ENCODE results near the gene KRTAP2-2. TPM values are rescaled to one million over a fixed set of nuclear protein-coding genes. Genes with fewer than 3 reads are reported as not detected.
"Not testable (repeated sequence)": the region's sequence is repeated elsewhere in the genome, so short reads cannot be mapped to it uniquely, and the experiment has no call there.

KRTAP2-2 gene
- total RNA-seq, 1 donor from 2014 or later = not detected

GRCh38 chr17:41065829-41066624 is 11.0 kb upstream of the KRTAP2-2 start, which contains the start of gene KRTAP2-4:
KRTAP2-4 (minus strand) TSS chr17:41065879; CDS start chr17:41065845, 34 bp downstream.
- intact Hi-C loops (cut with DNase I) = no loop called here
- no peak for ATAC-seq (ENCODE audit: poor library complexity)

GRCh38 chr17:41065016-41065689 is 10.1 kb upstream of the KRTAP2-2 start:
- DNase-seq; ATAC-seq (ENCODE audit: poor library complexity); intact Hi-C loops (cut with DNase I): not testable (repeated sequence)

More at GRCh38 chr17:41065829-41066624, 11.0 kb upstream of the KRTAP2-2 start, which contains the start of gene KRTAP2-4:
- DNase-seq = no peak

GRCh38 chr17:41064301-41064700 is 9.3 kb upstream of the KRTAP2-2 start:
- DNase-seq (no peak), ATAC-seq (ENCODE audit: poor library complexity) (no peak)
- intact Hi-C loops (cut with DNase I) = no loop called here

GRCh38 chr17:41063449-41063848 is 8.4 kb upstream of the KRTAP2-2 start:
- intact Hi-C loops (cut with DNase I) = no loop called here
- ATAC-seq (ENCODE audit: poor library complexity) (no peak), DNase-seq (no peak)

- ATAC-seq (ENCODE audit: poor library complexity) (no peak), DNase-seq (no peak)
- intact Hi-C loops (cut with DNase I) = no loop called here
These were observed 6.9 kb upstream of the KRTAP2-2 start for GRCh38 chr17:41061964-41062363.

- DNase-seq (no peak), ATAC-seq (ENCODE audit: poor library complexity) (no peak)
- intact Hi-C loops (cut with DNase I) = no loop called here
These were observed 5.1 kb upstream of the KRTAP2-2 start, which contains the start of gene KRTAP2-3 for GRCh38 chr17:41060052-41060604. KRTAP2-3 (minus strand) TSS chr17:41060114; CDS start chr17:41060050, 64 bp downstream.

- intact Hi-C loops (cut with DNase I); ATAC-seq (ENCODE audit: poor library complexity); DNase-seq: not testable (repeated sequence)
These were observed 4.4 kb upstream of the KRTAP2-2 start for GRCh38 chr17:41059276-41060051.

GRCh38 chr17:41058741-41059140 is 3.7 kb upstream of the KRTAP2-2 start:
- ATAC-seq (ENCODE audit: poor library complexity) = no peak
- no peak for DNase-seq
- intact Hi-C loops (cut with DNase I) = no loop called here

- intact Hi-C loops (cut with DNase I) = no loop called here
- no peak for ATAC-seq (ENCODE audit: poor library complexity)
- no peak for DNase-seq
These were observed 2.5 kb upstream of the KRTAP2-2 start for GRCh38 chr17:41057547-41057946.

- ATAC-seq (ENCODE audit: poor library complexity); DNase-seq; intact Hi-C loops (cut with DNase I): not testable (repeated sequence)
These were observed 474 bp downstream of the KRTAP2-2 start for GRCh38 chr17:41054556-41054955.

- intact Hi-C loops (cut with DNase I) = no loop called here
These were observed 1.0 kb downstream of the KRTAP2-2 start for GRCh38 chr17:41054025-41054424.

GRCh38 chr17:41052566-41052965 is 2.5 kb downstream of the KRTAP2-2 start:
- intact Hi-C loops (cut with DNase I) = no loop called here
- DNase-seq (no peak), ATAC-seq (ENCODE audit: poor library complexity) (no peak)

More at GRCh38 chr17:41054025-41054424, 1.0 kb downstream of the KRTAP2-2 start:
- DNase-seq (no peak), ATAC-seq (ENCODE audit: poor library complexity) (no peak)

GRCh38 chr17:41049110-41049509 is 5.9 kb downstream of the KRTAP2-2 start:
- intact Hi-C loops (cut with DNase I) = no loop called here
- DNase-seq (no peak), ATAC-seq (ENCODE audit: poor library complexity) (no peak)

- intact Hi-C loops (cut with DNase I) = no loop called here
- no peak for DNase-seq
- ATAC-seq (ENCODE audit: poor library complexity) = no peak
These were observed 6.6 kb downstream of the KRTAP2-2 start for GRCh38 chr17:41048441-41048840.

- ATAC-seq (ENCODE audit: poor library complexity); DNase-seq; intact Hi-C loops (cut with DNase I): not testable (repeated sequence)
These were observed 8.1 kb downstream of the KRTAP2-2 start, which contains the start of gene KRTAP2-1 for GRCh38 chr17:41046735-41047465. KRTAP2-1 (minus strand) TSS chr17:41047316; CDS start chr17:41047267, 49 bp downstream.

GRCh38 chr17:41042953-41043352 is 12.1 kb downstream of the KRTAP2-2 start:
- DNase-seq (no peak), ATAC-seq (ENCODE audit: poor library complexity) (no peak)
- intact Hi-C loops (cut with DNase I) = no loop called here

- DNase-seq; ATAC-seq (ENCODE audit: poor library complexity); intact Hi-C loops (cut with DNase I): not testable (repeated sequence)
These were observed 14.1 kb downstream of the KRTAP2-2 start, which contains the start of gene KRTAP1-1 for GRCh38 chr17:41040783-41041571. KRTAP1-1 (minus strand) TSS chr17:41041450; CDS start chr17:41041397, 53 bp downstream.
